ENCODE measurements around the gene NCS1.

GRCh38 chr9:130124085-130124860 lies 47.9 kb upstream of the NCS1 start:
- TF ChIP-seq NANOG (IDR thresholded peaks at IDR 0.05; ENCODE audit: insufficient read depth, low read depth, low read length, poor library complexity, severe bottlenecking) = no peak
- TF ChIP-seq RFX5 (IDR thresholded peaks at IDR 0.05; ENCODE audit: borderline replicate concordance, low read depth, low read length) = no peak
- TF ChIP-seq, protein P1, sequence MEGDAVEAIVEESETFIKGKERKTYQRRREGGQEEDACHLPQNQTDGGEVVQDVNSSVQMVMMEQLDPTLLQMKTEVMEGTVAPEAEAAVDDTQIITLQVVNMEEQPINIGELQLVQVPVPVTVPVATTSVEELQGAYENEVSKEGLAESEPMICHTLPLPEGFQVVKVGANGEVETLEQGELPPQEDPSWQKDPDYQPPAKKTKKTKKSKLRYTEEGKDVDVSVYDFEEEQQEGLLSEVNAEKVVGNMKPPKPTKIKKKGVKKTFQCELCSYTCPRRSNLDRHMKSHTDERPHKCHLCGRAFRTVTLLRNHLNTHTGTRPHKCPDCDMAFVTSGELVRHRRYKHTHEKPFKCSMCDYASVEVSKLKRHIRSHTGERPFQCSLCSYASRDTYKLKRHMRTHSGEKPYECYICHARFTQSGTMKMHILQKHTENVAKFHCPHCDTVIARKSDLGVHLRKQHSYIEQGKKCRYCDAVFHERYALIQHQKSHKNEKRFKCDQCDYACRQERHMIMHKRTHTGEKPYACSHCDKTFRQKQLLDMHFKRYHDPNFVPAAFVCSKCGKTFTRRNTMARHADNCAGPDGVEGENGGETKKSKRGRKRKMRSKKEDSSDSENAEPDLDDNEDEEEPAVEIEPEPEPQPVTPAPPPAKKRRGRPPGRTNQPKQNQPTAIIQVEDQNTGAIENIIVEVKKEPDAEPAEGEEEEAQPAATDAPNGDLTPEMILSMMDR (IDR thresholded peaks at IDR 0.05; ENCODE audit: control extremely low read depth in 1 of 3, insufficient read depth in 1 of 3, low read depth in 1 of 3, low read length in 3 of 3) = no peak
- no peak for TF ChIP-seq SRF (IDR thresholded peaks at IDR 0.05; ENCODE audit: low read depth, low read length)
- TF ChIP-seq GABPA (IDR thresholded peaks at IDR 0.05; ENCODE audit: borderline replicate concordance, insufficient read depth, low read length) = no peak
- TF ChIP-seq POLR2AphosphoS5 (IDR thresholded peaks at IDR 0.05; ENCODE audit: low read depth, low read length) = no peak
- no peak for TF ChIP-seq TBP (IDR thresholded peaks at IDR 0.05; ENCODE audit: low read depth, low read length)
- TF ChIP-seq SIN3A (conservative IDR thresholded peaks at IDR 0.05 in 1 of 2, IDR thresholded peaks at IDR 0.05 in 1 of 2; ENCODE audit: low read depth in 1 of 2, low read length in 2 of 2) = no peak
- TF ChIP-seq NRF1 (IDR thresholded peaks at IDR 0.05; ENCODE audit: low read depth, low read length) = no peak

All from H1 (cell line).